ENCODE measurements around the gene DMD. TPM values are rescaled to one million over a fixed set of nuclear protein-coding genes. Genes with fewer than 3 reads are reported as not detected.

DMD gene
- total and polyA plus RNA-seq, 4 donors, result 3.9 to 73.8 (median 11.2) TPM

DNA sequence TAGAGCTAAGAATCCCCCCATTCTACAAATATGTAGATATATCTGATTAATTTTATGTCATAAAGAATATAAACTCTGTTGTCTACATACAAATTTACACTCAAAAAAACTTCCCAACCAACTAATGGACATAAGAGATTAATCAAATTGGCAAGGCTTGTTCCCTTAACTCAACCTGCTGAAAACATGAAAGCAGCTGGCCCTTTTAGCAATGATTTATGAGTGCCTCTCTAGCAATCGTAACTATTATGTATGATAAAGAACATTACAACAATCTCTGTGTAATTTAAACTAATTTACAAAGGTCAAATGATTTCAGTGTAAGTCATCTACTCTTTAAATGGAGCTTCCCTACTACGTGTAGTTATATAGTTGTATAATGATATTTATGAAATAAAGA lies 2056.4 kb downstream of the DMD start:
- Histone ChIP-seq H3K36me3 (ENCODE audit: control insufficient read depth in 4 of 4, insufficient read depth in 4 of 4, low read length in 4 of 4) (no peaks in the 10 kb centered on the region), H3K27ac (ENCODE audit: low read depth in 1 of 2, low read length in 1 of 2) (no peak overlapping the region), H3K4me3 (no peak overlapping the region), H3K27me3 (ENCODE audit: control insufficient read depth in 3 of 3, insufficient read depth in 3 of 3, low read length in 2 of 3) (peaks cover 0 to 7% (median 2%) of the 10 kb centered on the region in 3 donors), H3K9ac (ENCODE audit: insufficient read depth in 1 of 2, low read length in 2 of 2) (no peak overlapping the region), H3K4me1 (ENCODE audit: control insufficient read depth in 5 of 5, insufficient read depth in 5 of 5, low read length in 5 of 5) (no peaks in the 10 kb centered on the region), H3K9me3 (ENCODE audit: control insufficient read depth in 4 of 4, insufficient read depth in 3 of 4, low read length in 3 of 4) (no peaks in the 10 kb centered on the region)
- no peak for ATAC-seq (ENCODE audit: insufficient read depth, low FRiP score)
- DNase-seq, result no peak
- TF ChIP-seq, protein P1, sequence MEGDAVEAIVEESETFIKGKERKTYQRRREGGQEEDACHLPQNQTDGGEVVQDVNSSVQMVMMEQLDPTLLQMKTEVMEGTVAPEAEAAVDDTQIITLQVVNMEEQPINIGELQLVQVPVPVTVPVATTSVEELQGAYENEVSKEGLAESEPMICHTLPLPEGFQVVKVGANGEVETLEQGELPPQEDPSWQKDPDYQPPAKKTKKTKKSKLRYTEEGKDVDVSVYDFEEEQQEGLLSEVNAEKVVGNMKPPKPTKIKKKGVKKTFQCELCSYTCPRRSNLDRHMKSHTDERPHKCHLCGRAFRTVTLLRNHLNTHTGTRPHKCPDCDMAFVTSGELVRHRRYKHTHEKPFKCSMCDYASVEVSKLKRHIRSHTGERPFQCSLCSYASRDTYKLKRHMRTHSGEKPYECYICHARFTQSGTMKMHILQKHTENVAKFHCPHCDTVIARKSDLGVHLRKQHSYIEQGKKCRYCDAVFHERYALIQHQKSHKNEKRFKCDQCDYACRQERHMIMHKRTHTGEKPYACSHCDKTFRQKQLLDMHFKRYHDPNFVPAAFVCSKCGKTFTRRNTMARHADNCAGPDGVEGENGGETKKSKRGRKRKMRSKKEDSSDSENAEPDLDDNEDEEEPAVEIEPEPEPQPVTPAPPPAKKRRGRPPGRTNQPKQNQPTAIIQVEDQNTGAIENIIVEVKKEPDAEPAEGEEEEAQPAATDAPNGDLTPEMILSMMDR (IDR thresholded peaks at IDR 0.05; ENCODE audit: control extremely low read depth, extremely low read depth), result no peak
- 68 to 92% methylated on average over 2 of the region's 2 CpGs for WGBS, 2 donors

DNA sequence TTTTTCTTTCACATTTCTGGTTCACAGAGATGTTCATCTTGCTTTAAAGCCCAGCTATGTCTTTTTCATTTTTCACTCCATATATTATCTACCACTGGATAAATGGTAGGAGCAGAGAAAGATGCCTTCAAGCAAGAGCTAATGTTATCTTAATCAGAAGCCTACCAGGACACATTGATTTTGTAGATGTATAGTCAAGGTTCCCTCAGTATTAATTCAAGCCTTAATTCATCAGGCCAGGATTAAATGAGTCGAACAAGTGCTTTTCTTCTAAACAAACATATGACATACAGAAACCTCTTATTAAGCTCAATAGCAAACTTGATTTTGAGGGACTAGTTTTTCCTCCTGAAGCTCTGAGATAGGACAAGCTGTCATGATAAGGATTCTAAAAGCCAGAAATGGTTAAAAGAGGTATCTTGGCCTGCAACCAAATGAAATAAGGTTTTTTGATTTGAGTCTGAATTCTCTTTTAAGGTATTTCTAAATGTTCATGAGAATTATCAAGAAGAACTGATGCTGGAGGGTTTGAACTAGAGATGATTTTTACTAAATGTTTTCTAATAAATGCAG lies 2057.8 kb downstream of the DMD start:
- Histone ChIP-seq H3K36me3 (ENCODE audit: control insufficient read depth in 4 of 4, insufficient read depth in 4 of 4, low read length in 4 of 4) (no peaks in the 10 kb centered on the region), H3K9me3 (ENCODE audit: control insufficient read depth in 4 of 4, insufficient read depth in 3 of 4, low read length in 3 of 4) (no peaks in the 10 kb centered on the region), H3K9ac (ENCODE audit: insufficient read depth in 1 of 2, low read length in 2 of 2) (no peak overlapping the region), H3K4me1 (ENCODE audit: control insufficient read depth in 5 of 5, insufficient read depth in 5 of 5, low read length in 5 of 5) (no peaks in the 10 kb centered on the region), H3K4me3 (no peak overlapping the region), H3K27me3 (ENCODE audit: control insufficient read depth in 3 of 3, insufficient read depth in 3 of 3, low read length in 2 of 3) (peaks cover 0 to 4% (median 2%) of the 10 kb centered on the region in 3 donors), H3K27ac (ENCODE audit: low read depth in 1 of 2, low read length in 1 of 2) (no peak overlapping the region)
- TF ChIP-seq, protein P1 (IDR thresholded peaks at IDR 0.05; ENCODE audit: control extremely low read depth, extremely low read depth), result no peak
- ATAC-seq (ENCODE audit: insufficient read depth, low FRiP score), result no peak
- DNase-seq, result no peak
- WGBS, 2 donors, result 74 to 76% methylated on average over 1 of the region's 1 CpG

DNA sequence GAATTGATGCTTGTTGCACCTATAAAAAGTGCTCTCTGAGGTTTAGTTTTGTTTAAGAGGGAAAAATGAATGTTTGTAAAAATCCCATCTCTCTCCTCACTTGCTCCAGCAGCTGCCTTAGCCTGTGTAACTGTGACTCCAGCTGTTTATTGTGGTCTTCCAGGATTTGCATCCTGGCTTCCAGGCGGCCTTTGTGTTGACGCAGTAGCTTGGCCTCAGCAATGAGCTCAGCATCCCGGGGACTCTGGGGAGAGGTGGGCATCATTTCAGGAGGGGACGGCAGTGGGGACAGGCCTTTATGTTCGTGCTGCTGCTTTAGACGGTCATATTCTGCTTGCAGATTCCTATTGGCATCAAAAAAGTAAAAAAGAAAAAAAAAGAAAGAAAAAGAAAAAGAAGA lies 2064.2 kb downstream of the DMD start:
- no peaks in the 10 kb centered on the region for H3K9me3 ChIP-seq (ENCODE audit: control insufficient read depth in 4 of 4, insufficient read depth in 3 of 4, low read length in 3 of 4)
- TF ChIP-seq, protein P1 (IDR thresholded peaks at IDR 0.05; ENCODE audit: control extremely low read depth, extremely low read depth), result no peak
- no peak overlapping the region for H3K4me3 ChIP-seq
- no peak overlapping the region for H3K9ac ChIP-seq (ENCODE audit: insufficient read depth in 1 of 2, low read length in 2 of 2)
- H3K27me3 ChIP-seq (ENCODE audit: control insufficient read depth in 3 of 3, insufficient read depth in 3 of 3, low read length in 2 of 3), result peaks cover 0 to 6% (median 0%) of the 10 kb centered on the region in 3 donors
- ATAC-seq (ENCODE audit: insufficient read depth, low FRiP score) (no peak), DNase-seq (peak in 1 of 3 donors; percentile 3)
- no peak overlapping the region for H3K27ac ChIP-seq (ENCODE audit: low read depth in 1 of 2, low read length in 1 of 2)
- peaks cover 0 to 1% (median 0%) of the 10 kb centered on the region in 4 donors for H3K36me3 ChIP-seq (ENCODE audit: control insufficient read depth in 4 of 4, insufficient read depth in 4 of 4, low read length in 4 of 4)
- 71 to 93% methylated on average over 6 of the region's 6 CpGs for WGBS, 2 donors
- H3K4me1 ChIP-seq (ENCODE audit: control insufficient read depth in 5 of 5, insufficient read depth in 5 of 5, low read length in 5 of 5), result no peaks in the 10 kb centered on the region

DNA sequence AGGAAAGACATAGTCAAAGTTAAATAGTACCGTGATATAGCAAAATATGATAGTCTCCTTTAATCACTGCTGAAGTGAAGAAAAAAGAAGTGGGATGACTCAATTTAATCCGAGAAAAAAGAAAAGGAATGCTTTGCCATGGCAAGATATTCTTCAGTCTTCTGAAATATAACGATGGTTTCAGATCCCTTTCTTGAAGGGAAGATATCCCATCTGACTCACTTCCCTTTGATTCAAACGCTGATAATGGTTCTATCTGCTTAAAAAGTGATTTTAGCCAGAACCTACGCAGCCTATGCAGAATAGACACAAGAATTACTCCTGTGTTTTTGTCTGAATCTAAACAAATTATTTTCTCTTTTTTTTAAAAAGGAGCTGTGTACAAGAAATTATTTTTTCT lies 2071.4 kb downstream of the DMD start:
- TF ChIP-seq, protein P1 (IDR thresholded peaks at IDR 0.05; ENCODE audit: control extremely low read depth, extremely low read depth), result no peak
- Histone ChIP-seq H3K9me3 (ENCODE audit: control insufficient read depth in 4 of 4, insufficient read depth in 3 of 4, low read length in 3 of 4) (peaks cover 0 to 4% (median 0%) of the 10 kb centered on the region in 4 donors), H3K36me3 (ENCODE audit: control insufficient read depth in 4 of 4, insufficient read depth in 4 of 4, low read length in 4 of 4) (no peaks in the 10 kb centered on the region), H3K4me3 (no peak overlapping the region), H3K9ac (ENCODE audit: insufficient read depth in 1 of 2, low read length in 2 of 2) (no peak overlapping the region), H3K27ac (ENCODE audit: low read depth in 1 of 2, low read length in 1 of 2) (no peak overlapping the region), H3K27me3 (ENCODE audit: control insufficient read depth in 3 of 3, insufficient read depth in 3 of 3, low read length in 2 of 3) (peaks cover 0 to 4% (median 4%) of the 10 kb centered on the region in 3 donors), H3K4me1 (ENCODE audit: control insufficient read depth in 5 of 5, insufficient read depth in 5 of 5, low read length in 5 of 5) (no peaks in the 10 kb centered on the region)
- DNase-seq, result no peak
- ATAC-seq (ENCODE audit: insufficient read depth, low FRiP score), result no peak
- 73% methylated on average over 5 of the region's 5 CpGs for WGBS, 2 donors

Measured in lung (tissue), 12 donors.